HFF-Myc (cell line): Measurements from ENCODE around the gene PKIB.
A peak's percentile ranks its signal among the peaks of the same experiment; 100 is the strongest.
"Not testable (repeated sequence)": the region's sequence is repeated elsewhere in the genome, so short reads cannot be mapped to it uniquely, and the experiment has no call there.

Experiments
- DNase-seq: peaks from one replicate; pipeline ENCODE4 v3.0.0-alpha.2; 2011; ENCODE audit warnings: low read depth; ENCODE audit errors: extremely low read depth
- H3K4me3 ChIP-seq: replicated peaks from 2 replicates; pipeline ENCODE4 v1.5.1; 2011; ENCODE audit warnings: low read depth, mild to moderate bottlenecking, control low read depth, low read length
- CTCF ChIP-seq: IDR thresholded peaks from 2 replicates; pipeline ENCODE4 v1.5.1; 2012; ENCODE audit warnings: mild to moderate bottlenecking, low read depth, low read length, control low read depth; ENCODE audit errors: missing control alignments

Gene PKIB

GRCh38 chr6:122744247-122744646 is 134.0 kb downstream of the PKIB start:
- not testable (repeated sequence) for DNase-seq, H3K4me3 ChIP-seq
- TF ChIP-seq CTCF = peak; percentile 32

- H3K4me3 ChIP-seq, DNase-seq: not testable (repeated sequence)
Measured at GRCh38 chr6:122744856-122745255, 134.7 kb downstream of the PKIB start.

GRCh38 chr6:122746688-122747087 is 136.5 kb downstream of the PKIB start:
- no peak for DNase-seq
- H3K4me3 ChIP-seq = no peak overlapping the region
- no peak for TF ChIP-seq CTCF

- DNase-seq = no peak
- H3K4me3 ChIP-seq = no peak overlapping the region
- no peak for TF ChIP-seq CTCF
Measured at GRCh38 chr6:122747573-122747972, 137.4 kb downstream of the PKIB start.

GRCh38 chr6:122748945-122749344 is 138.7 kb downstream of the PKIB start:
- not testable (repeated sequence) for DNase-seq

GRCh38 chr6:122749451-122750050 is 139.3 kb downstream of the PKIB start:
- DNase-seq = no peak
- TF ChIP-seq CTCF = no peak
- no peak overlapping the region for H3K4me3 ChIP-seq

More at GRCh38 chr6:122748945-122749344, 138.7 kb downstream of the PKIB start:
- H3K4me3 ChIP-seq = not testable (repeated sequence)

GRCh38 chr6:122751326-122751725 is 141.1 kb downstream of the PKIB start:
- no peak for DNase-seq
- no peak for TF ChIP-seq CTCF
- no peak overlapping the region for H3K4me3 ChIP-seq

- DNase-seq = no peak
- TF ChIP-seq CTCF = no peak
- H3K4me3 ChIP-seq = no peak overlapping the region
Measured at GRCh38 chr6:122752459-122752858, 142.3 kb downstream of the PKIB start.
